Vagina (tissue), 2 donors: ENCODE data around the gene B4GALNT3. TPM values are rescaled to one million over a fixed set of nuclear protein-coding genes. Genes with fewer than 3 reads are reported as not detected.
A peak's percentile ranks its signal among the peaks of the same experiment; 100 is the strongest.

Experiments used
- DNase-seq, 2 donors: peaks; one replicate each; pipeline ENCODE4 v3.0.0-alpha.2; 2017; ENCODE audit errors: extremely low spot score in 2 of 2
- H3K27ac ChIP-seq: fragments of 200-600 bp; sonication (generic); one replicate; pipeline ENCODE4 v1.5.1; 2019
- H3K27me3 ChIP-seq: fragments of 200-600 bp; sonication (generic); one replicate; pipeline ENCODE4 v1.5.1; 2019
- H3K36me3 ChIP-seq, 2 donors: fragments of 200-600 bp; sonication (generic); one replicate each; pipeline ENCODE4 v1.5.1; 2017 to 2019
- H3K4me1 ChIP-seq: fragments of 200-600 bp; sonication (generic); one replicate; pipeline ENCODE4 v1.5.1; 2019
- H3K4me3 ChIP-seq, 2 donors: fragments of 200-600 bp; sonication (generic); 1 replicate in 1 of 2; 2 replicates in 1 of 2; pipeline ENCODE4 v1.5.1; 2016 to 2019
- H3K9me3 ChIP-seq: fragments of 200-600 bp; sonication (generic); one replicate; pipeline ENCODE4 v1.5.1; 2019
- CTCF ChIP-seq, 3 experiments: fragments of 450-650 bp in 2 of 3; fragments of 200-600 bp in 1 of 3; sonication (generic) in 1 of 3; IDR thresholded peaks; one replicate each; pipeline ENCODE4 v1.5.1; 2017 to 2019; ENCODE audit warnings: antibody characterized with exemption in 3 of 3, mild to moderate bottlenecking in 2 of 3, moderate library complexity in 2 of 3
- POLR2A ChIP-seq, 2 donors: fragments of 450-650 bp; IDR thresholded peaks; one replicate each; pipeline ENCODE4 v1.6.1; 2017; ENCODE audit warnings: antibody characterized with exemption in 2 of 2, mild to moderate bottlenecking in 2 of 2, moderate library complexity in 2 of 2
- POLR2AphosphoS5 ChIP-seq, 2 donors: sonication (generic); formaldehyde crosslinking; IDR thresholded peaks; one replicate each; pipeline ENCODE4 v1.9.0; 2017; ENCODE audit warnings: antibody characterized with exemption in 2 of 2, mild to moderate bottlenecking in 2 of 2, low read depth in 1 of 2; ENCODE audit not compliant: insufficient read depth in 1 of 2
- intact Hi-C: fragments of 100-400 bp; cut with DNase I; formaldehyde crosslinking; loops from one replicate; pipeline ENCODE4 v1.15.1; 2023
- total RNA-seq: library from RNA; depleted of rRNA; stranded (reverse); fragments of >200 nt; gene quantifications from one replicate; pipeline ENCODE4 v1.2.3, GENCODE V29; 2016

Gene B4GALNT3
- total RNA-seq, 1 donor from 2014 or later, result 13.3 TPM

- no peaks in the 10 kb centered on the region for H3K9me3 ChIP-seq
- no peak for TF ChIP-seq POLR2A (IDR thresholded peaks at IDR 0.05)
- TF ChIP-seq POLR2AphosphoS5 (IDR thresholded peaks at IDR 0.05; ENCODE audit: insufficient read depth in 1 of 2, low read depth in 1 of 2), result no peak
- TF ChIP-seq CTCF (IDR thresholded peaks at IDR 0.05), result no peak
- H3K4me1 ChIP-seq, result peaks cover 22% of the 10 kb centered on the region
- H3K27ac ChIP-seq, result no peak overlapping the region
- intact Hi-C loops, result no loop called here
- H3K36me3 ChIP-seq, result no peaks in the 10 kb centered on the region
- no peak for DNase-seq
- H3K4me3 ChIP-seq, result no peak overlapping the region
- H3K27me3 ChIP-seq, result no peaks in the 10 kb centered on the region
Measured at GRCh38 chr12:602700-603068, 142.9 kb downstream of the B4GALNT3 start.

- intact Hi-C loops, result no loop called here
- Histone ChIP-seq H3K27ac (no peak overlapping the region), H3K27me3 (no peaks in the 10 kb centered on the region), H3K4me1 (peaks cover 24% of the 10 kb centered on the region), H3K36me3 (no peaks in the 10 kb centered on the region), H3K9me3 (no peaks in the 10 kb centered on the region), H3K4me3 (no peak overlapping the region)
- DNase-seq, result no peak
- TF ChIP-seq POLR2AphosphoS5 (IDR thresholded peaks at IDR 0.05; ENCODE audit: insufficient read depth in 1 of 2, low read depth in 1 of 2) (no peak), CTCF (IDR thresholded peaks at IDR 0.05) (no peak), POLR2A (IDR thresholded peaks at IDR 0.05) (no peak)
Measured at GRCh38 chr12:604956-605355, 145.2 kb downstream of the B4GALNT3 start.

- no peaks in the 10 kb centered on the region for H3K9me3 ChIP-seq
- peaks cover 33% of the 10 kb centered on the region for H3K4me1 ChIP-seq
- no peaks in the 10 kb centered on the region for H3K36me3 ChIP-seq
- no peak overlapping the region for H3K27ac ChIP-seq
- TF ChIP-seq POLR2A (IDR thresholded peaks at IDR 0.05) (no peak), POLR2AphosphoS5 (IDR thresholded peaks at IDR 0.05; ENCODE audit: insufficient read depth in 1 of 2, low read depth in 1 of 2) (peak; percentile 22 to 51), CTCF (IDR thresholded peaks at IDR 0.05) (no peak)
- intact Hi-C loops, result no loop called here
- H3K4me3 ChIP-seq, result no peak overlapping the region
- DNase-seq, result no peak
- no peaks in the 10 kb centered on the region for H3K27me3 ChIP-seq
Measured at GRCh38 chr12:607541-608001, 147.8 kb downstream of the B4GALNT3 start.

GRCh38 chr12:608413-608812, 148.7 kb downstream of the B4GALNT3 start:
- Histone ChIP-seq H3K9me3 (no peaks in the 10 kb centered on the region), H3K4me1 (peaks cover 33% of the 10 kb centered on the region), H3K36me3 (no peaks in the 10 kb centered on the region), H3K27ac (no peak overlapping the region), H3K4me3 (no peak overlapping the region), H3K27me3 (no peaks in the 10 kb centered on the region)
- TF ChIP-seq POLR2A (IDR thresholded peaks at IDR 0.05), result no peak
- TF ChIP-seq CTCF (IDR thresholded peaks at IDR 0.05), result no peak
- no peak for TF ChIP-seq POLR2AphosphoS5 (IDR thresholded peaks at IDR 0.05; ENCODE audit: insufficient read depth in 1 of 2, low read depth in 1 of 2)
- intact Hi-C loops, result no loop called here
- no peak for DNase-seq

GRCh38 chr12:608921-609320, 149.2 kb downstream of the B4GALNT3 start:
- intact Hi-C loops, result no loop called here
- Histone ChIP-seq H3K4me1 (peaks cover 33% of the 10 kb centered on the region), H3K27me3 (no peaks in the 10 kb centered on the region), H3K9me3 (no peaks in the 10 kb centered on the region), H3K4me3 (no peak overlapping the region), H3K36me3 (no peaks in the 10 kb centered on the region), H3K27ac (no peak overlapping the region)
- no peak for TF ChIP-seq POLR2A (IDR thresholded peaks at IDR 0.05)
- TF ChIP-seq CTCF (IDR thresholded peaks at IDR 0.05), result no peak
- no peak for TF ChIP-seq POLR2AphosphoS5 (IDR thresholded peaks at IDR 0.05; ENCODE audit: insufficient read depth in 1 of 2, low read depth in 1 of 2)
- no peak for DNase-seq
